ENCODE measurements around the gene PIGA.

DNA sequence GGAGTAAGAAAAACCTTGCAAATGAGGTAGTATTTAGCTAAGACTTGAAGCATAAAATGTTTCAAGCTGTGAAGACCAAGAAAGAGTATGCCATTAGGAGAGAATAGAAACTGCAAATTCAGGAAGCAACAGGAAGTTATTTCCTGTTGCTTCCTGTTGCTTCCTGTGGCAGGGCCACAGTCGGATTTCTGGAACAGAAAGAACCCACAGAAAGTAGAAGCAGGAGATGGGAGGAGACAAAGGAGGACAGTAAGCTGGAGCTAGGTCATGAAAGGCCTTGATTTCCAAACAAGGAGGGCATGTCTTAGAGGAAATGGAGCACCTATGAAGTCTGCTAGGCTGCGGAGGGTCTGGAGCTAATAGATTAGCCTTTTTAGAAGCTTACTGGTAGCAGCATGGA lies 37.1 kb downstream of the PIGA start:
- TF ChIP-seq, protein P1, sequence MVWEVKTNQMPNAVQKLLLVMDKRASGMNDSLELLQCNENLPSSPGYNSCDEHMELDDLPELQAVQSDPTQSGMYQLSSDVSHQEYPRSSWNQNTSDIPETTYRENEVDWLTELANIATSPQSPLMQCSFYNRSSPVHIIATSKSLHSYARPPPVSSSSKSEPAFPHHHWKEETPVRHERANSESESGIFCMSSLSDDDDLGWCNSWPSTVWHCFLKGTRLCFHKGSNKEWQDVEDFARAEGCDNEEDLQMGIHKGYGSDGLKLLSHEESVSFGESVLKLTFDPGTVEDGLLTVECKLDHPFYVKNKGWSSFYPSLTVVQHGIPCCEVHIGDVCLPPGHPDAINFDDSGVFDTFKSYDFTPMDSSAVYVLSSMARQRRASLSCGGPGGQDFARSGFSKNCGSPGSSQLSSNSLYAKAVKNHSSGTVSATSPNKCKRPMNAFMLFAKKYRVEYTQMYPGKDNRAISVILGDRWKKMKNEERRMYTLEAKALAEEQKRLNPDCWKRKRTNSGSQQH (CRISPR knock-in tag; IDR thresholded peaks at IDR 0.05), result no peak
- no peak for TF ChIP-seq POLR2AphosphoS5 (IDR thresholded peaks at IDR 0.05; ENCODE audit: control insufficient read depth, insufficient read depth, low read depth, low read length)
- TF ChIP-seq, protein P2, sequence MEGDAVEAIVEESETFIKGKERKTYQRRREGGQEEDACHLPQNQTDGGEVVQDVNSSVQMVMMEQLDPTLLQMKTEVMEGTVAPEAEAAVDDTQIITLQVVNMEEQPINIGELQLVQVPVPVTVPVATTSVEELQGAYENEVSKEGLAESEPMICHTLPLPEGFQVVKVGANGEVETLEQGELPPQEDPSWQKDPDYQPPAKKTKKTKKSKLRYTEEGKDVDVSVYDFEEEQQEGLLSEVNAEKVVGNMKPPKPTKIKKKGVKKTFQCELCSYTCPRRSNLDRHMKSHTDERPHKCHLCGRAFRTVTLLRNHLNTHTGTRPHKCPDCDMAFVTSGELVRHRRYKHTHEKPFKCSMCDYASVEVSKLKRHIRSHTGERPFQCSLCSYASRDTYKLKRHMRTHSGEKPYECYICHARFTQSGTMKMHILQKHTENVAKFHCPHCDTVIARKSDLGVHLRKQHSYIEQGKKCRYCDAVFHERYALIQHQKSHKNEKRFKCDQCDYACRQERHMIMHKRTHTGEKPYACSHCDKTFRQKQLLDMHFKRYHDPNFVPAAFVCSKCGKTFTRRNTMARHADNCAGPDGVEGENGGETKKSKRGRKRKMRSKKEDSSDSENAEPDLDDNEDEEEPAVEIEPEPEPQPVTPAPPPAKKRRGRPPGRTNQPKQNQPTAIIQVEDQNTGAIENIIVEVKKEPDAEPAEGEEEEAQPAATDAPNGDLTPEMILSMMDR (IDR thresholded peaks at IDR 0.05 in 2 of 3, conservative IDR thresholded peaks at IDR 0.05 in 1 of 3; ENCODE audit: insufficient read depth in 2 of 3, low read depth in 1 of 3, low read length in 3 of 3), result no peak
